Spleen (tissue), 7 donors: ENCODE data around the gene PALD1.
A peak's percentile ranks its signal among the peaks of the same experiment; 100 is the strongest.

ENCODE experiments used
- POLR2A ChIP-seq, 3 donors: fragments of 450-650 bp; IDR thresholded peaks; one replicate each; pipeline ENCODE4 v1.5.1; 2017; ENCODE audit warnings: antibody characterized with exemption in 3 of 3, mild to moderate bottlenecking in 1 of 3
- TF ChIP-seq, protein P1 (sequence below), 11 experiments: fragments of 200-600 bp in 7 of 11; fragments of 450-650 bp in 4 of 11; sonication (generic) in 4 of 11; IDR thresholded peaks in 8 of 11; conservative IDR thresholded peaks in 3 of 11; 1 replicate in 7 of 11; 2 replicates in 4 of 11; pipeline versions ENCODE4 v1.4.0 to v1.8.0; 2016 to 2021; ENCODE audit warnings: antibody characterized with exemption in 11 of 11, inconsistent platforms in 4 of 11, mild to moderate bottlenecking in 1 of 11
- donor health status: DM: no; HTN: no; CAD: no; lungs with moderate emphysema.
- donor health status: DM: no; HTN: no; CAD: no.
- donor health status: DM: no; HTN: no; CAD: no.

GRCh38 chr10:70508912-70509756 lies 30.6 kb downstream of the PALD1 start:
- TF ChIP-seq, protein P1, sequence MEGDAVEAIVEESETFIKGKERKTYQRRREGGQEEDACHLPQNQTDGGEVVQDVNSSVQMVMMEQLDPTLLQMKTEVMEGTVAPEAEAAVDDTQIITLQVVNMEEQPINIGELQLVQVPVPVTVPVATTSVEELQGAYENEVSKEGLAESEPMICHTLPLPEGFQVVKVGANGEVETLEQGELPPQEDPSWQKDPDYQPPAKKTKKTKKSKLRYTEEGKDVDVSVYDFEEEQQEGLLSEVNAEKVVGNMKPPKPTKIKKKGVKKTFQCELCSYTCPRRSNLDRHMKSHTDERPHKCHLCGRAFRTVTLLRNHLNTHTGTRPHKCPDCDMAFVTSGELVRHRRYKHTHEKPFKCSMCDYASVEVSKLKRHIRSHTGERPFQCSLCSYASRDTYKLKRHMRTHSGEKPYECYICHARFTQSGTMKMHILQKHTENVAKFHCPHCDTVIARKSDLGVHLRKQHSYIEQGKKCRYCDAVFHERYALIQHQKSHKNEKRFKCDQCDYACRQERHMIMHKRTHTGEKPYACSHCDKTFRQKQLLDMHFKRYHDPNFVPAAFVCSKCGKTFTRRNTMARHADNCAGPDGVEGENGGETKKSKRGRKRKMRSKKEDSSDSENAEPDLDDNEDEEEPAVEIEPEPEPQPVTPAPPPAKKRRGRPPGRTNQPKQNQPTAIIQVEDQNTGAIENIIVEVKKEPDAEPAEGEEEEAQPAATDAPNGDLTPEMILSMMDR (IDR thresholded peaks at IDR 0.05 in 8 of 11, conservative IDR thresholded peaks at IDR 0.05 in 3 of 11), result peak in 3 of 11 experiments; percentile 7 to 17 (median 12)
- no peak for TF ChIP-seq POLR2A (IDR thresholded peaks at IDR 0.05)
